HG02642 (cell line): ENCODE data around the gene SBF2.
"Not testable (repeated sequence)": the region's sequence is repeated elsewhere in the genome, so short reads cannot be mapped to it uniquely, and the experiment has no call there.

ENCODE experiments used
- ATAC-seq: cut with Tn5 transposase; IDR thresholded peaks from one replicate; pipeline ENCODE4 v1.9.1; 2021; ENCODE audit warnings: mild to moderate bottlenecking; ENCODE audit not compliant: unreplicated experiment, poor library complexity

SBF2 gene

GRCh38 chr11:10272132-10272531, 21.9 kb downstream of the SBF2 start:
- ATAC-seq: no peak

DNA sequence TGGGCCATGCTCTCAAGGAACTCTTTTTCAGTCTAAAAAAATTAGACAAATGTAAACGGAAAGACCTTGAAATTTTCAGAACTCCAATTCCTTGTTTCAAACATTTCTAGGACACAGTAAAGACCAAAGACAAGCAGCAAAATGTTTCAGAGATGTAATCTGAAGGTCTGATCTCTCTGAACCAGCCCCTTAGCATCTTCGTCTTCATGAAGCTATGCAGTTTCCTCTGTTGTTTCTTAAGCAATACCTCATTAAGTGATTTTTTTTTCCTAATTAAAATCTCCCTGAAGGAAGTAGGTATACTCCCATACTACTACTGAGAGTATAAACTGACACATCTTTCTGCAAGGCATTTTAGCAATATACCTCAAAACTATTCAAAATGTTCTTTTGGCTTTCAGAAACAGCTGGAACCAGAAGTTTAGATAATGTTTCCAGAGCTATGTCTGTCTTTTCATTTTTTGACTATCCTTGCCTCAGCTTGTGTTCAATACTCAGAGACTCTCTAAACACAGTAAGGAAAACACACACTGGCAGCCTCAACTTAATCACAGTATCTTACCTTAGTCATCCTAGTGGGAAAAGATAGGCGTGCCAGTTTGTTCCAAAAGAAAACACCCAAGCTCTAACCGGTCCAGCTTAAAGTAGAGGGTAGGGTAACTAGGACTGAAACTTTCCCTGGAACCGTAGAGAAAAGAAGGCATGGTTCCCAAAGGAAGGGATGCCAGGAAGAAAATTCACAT, 25.1 kb downstream of the SBF2 start:
- ATAC-seq: no peak

GRCh38 chr11:10267821-10268220, 26.2 kb downstream of the SBF2 start:
- ATAC-seq: no peak

GRCh38 chr11:10265936-10266335, 28.1 kb downstream of the SBF2 start:
- ATAC-seq: no peak

DNA sequence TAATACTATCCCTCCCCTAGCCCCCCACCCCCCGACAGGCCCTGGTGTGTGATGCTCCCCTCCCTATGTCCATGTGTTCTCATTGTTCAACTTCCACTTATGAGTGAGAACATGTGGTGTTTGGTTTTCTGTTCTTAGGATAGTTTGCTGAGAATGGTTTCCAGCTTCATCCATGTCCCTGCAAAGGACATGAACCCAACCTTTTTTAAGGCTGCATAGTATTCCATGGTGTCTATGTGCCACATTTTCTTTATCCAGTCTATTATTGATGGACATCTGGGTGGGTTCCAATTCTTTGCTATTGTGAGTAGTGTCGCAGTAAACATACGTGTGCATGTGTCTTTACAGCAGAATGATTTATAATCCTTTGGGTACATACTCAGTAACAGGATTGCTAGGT, 29.3 kb downstream of the SBF2 start:
- not testable (repeated sequence) for ATAC-seq

DNA sequence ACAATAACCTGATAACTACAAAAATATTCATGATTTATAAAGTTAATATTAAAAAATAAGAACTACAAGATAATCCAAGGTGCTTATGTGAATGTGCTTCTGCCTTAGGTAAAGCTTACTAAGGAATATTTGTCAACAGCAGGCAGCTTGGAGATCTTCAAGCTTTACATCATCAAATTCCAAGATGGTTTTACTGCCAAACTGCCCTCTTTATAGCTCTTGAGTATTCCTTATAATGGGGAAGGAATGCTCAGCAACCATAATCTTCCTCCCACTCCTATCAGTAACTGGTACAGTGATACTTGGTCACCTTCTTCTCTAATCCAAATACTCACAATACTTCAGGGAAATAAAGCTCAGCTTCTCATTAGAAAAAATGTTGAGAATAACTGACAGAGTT, 30.1 kb downstream of the SBF2 start:
- ATAC-seq: no peak

DNA sequence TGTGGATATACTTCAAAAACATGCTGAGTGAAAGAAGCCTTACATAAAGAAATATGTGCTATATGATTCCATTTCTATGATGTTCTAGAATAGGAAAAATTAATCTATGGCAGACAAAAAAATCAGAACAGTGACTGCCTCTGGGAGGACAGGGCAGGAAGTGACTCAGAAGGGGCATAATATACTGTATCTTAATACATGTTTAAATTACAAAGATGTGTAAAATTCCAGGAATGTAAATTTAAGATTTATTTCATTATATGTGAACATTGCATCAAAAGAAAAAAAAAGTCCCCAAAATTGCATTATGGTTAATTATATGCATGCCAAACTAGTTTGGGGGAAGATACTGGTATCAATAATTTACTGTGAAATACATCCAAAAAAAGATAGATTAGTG, 32.2 kb downstream of the SBF2 start:
- ATAC-seq: no peak

DNA sequence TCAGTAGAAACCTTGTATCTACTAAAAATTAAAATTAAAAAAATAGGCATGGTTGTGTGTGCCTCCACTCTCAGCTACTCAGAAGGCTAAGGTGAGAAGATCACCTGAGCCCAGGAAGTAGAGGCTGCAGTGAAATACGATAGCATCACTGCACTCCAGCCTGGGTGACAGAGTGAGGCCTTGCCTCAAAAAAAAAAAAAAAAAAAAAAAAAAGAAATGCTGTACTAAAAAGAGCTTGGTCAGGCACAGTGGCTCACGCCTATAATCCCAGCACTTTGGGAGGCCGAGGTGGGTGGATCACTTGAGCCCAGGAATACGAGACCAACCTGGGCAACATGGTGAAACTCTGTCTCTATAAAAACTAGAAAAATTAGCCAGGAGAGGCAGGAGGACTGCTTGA, 36.5 kb downstream of the SBF2 start:
- ATAC-seq: no peak

GRCh38 chr11:10255388-10256125, 38.5 kb downstream of the SBF2 start:
- ATAC-seq: no peak

DNA sequence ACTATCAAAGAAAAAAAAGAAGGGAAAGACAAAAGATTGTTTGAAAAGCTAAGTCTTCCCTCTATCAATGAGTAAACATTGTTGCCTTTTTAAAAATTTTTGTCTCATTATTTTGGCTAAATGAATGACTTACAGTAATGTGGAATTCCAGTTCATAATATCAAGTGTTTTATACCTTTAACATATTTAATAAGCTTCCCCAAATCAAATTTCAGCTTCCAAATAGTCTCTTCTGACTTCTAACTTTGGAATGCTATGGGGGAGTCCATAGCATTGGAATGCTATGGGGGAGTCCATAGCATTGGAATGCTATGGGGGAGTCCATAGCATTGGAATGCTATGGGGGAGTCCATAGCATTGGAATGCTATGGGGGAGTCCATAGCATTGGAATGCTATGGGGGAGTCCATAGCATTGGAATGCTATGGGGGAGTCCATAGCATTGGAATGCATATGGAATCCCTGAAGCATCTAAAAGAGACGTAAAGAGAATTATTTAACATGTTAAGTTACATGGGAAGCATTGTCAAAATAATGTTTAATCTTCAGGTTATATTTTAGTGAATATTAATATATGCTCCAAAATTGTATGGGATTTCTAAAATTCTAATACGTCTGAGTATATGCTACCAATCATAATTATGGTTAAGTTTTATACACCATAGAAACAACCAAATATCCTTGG, 44.4 kb downstream of the SBF2 start:
- not testable (repeated sequence) for ATAC-seq

GRCh38 chr11:10247011-10247410, 47.0 kb downstream of the SBF2 start:
- ATAC-seq: no peak

- no peak for ATAC-seq
Observed at GRCh38 chr11:10243896-10244575, 50.0 kb downstream of the SBF2 start.

- ATAC-seq: no peak
Observed at GRCh38 chr11:10236840-10237239, 57.2 kb downstream of the SBF2 start.

DNA sequence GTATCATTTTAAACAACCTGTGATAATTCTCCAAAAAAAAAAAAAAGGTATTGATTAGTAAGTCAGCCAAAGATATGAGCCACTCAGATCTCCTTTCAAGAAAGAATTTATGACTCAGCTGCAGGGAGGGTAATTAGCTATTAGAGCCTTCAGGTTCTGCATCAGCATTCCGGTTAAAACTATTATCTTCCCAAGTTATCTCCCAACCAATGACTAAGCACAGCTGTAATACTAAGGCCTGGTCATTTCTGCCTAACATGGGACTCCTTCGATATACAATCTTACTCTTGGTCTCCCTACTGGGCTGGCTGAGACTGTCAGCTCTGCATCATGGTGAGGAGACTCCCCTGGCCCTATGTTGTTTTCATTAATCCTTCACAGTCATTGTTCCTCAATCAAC, 60.4 kb downstream of the SBF2 start:
- ATAC-seq: no peak

GRCh38 chr11:10232756-10233155, 61.3 kb downstream of the SBF2 start:
- ATAC-seq: no peak

GRCh38 chr11:10231803-10232202, 62.2 kb downstream of the SBF2 start:
- not testable (repeated sequence) for ATAC-seq

GRCh38 chr11:10225553-10225952, 68.5 kb downstream of the SBF2 start:
- no peak for ATAC-seq

GRCh38 chr11:10222399-10222798, 71.6 kb downstream of the SBF2 start:
- ATAC-seq: no peak

DNA sequence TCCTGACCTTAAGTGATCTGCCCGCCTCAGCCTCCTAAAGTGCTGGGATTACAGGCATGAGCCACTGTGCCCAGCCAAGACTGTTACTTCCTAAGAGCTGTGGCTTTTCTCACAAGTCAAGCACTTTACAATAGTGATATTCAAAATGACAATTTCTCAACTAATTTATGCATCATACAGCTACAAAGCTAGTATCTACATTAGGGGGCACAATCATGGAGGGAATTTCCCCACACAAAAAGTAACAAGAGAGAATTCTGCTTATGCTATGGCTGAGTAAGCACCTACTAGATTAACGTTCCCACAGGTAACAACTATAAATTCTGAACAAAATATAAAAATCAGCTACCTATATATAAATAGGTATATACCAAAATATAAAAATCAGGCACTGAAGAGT, 72.7 kb downstream of the SBF2 start:
- ATAC-seq: no peak

GRCh38 chr11:10211470-10211869, 82.5 kb downstream of the SBF2 start:
- no peak for ATAC-seq

GRCh38 chr11:10209326-10209725, 84.7 kb downstream of the SBF2 start:
- ATAC-seq: no peak
